IMR-90 (cell line): ENCODE data around the gene ZNF445.
"Not testable (repeated sequence)": the region's sequence is repeated elsewhere in the genome, so short reads cannot be mapped to it uniquely, and the experiment has no call there.

Source experiments
- BHLHE40 ChIP-seq: fragments of 150-350 bp; IDR thresholded peaks from 2 replicates; pipeline ENCODE4 v1.6.1; 2016; ENCODE audit warnings: mild to moderate bottlenecking, low read depth, low read length
- FOS ChIP-seq: fragments of 150-350 bp; IDR thresholded peaks from 2 replicates; pipeline ENCODE4 v1.6.1; 2016; ENCODE audit warnings: low read depth, low read length
- MXI1 ChIP-seq: IDR thresholded peaks from 2 replicates; pipeline ENCODE4 v1.6.1; 2012; ENCODE audit warnings: low read depth, mild to moderate bottlenecking, low read length, moderate library complexity, borderline replicate concordance
- POLR2A ChIP-seq: IDR thresholded peaks from 2 replicates; pipeline ENCODE4 v1.6.1; 2012; ENCODE audit warnings: mild to moderate bottlenecking, low read depth, low read length
- RFX5 ChIP-seq: IDR thresholded peaks from 2 replicates; pipeline ENCODE4 v1.8.0; 2012; ENCODE audit warnings: low read depth, mild to moderate bottlenecking, low read length, moderate library complexity
- SMC3 ChIP-seq: fragments of 150-350 bp; IDR thresholded peaks from 2 replicates; pipeline ENCODE4 v1.6.1; 2016; ENCODE audit warnings: low read depth, mild to moderate bottlenecking, antibody characterized with exemption, low read length, moderate library complexity
- TF ChIP-seq, protein P1 (sequence below): fragments of 150-350 bp; IDR thresholded peaks from 2 replicates; pipeline ENCODE4 v1.6.1; 2017; ENCODE audit warnings: mild to moderate bottlenecking, antibody characterized with exemption, low read length, low read depth
- TF ChIP-seq, protein P2 (sequence below): conservative IDR thresholded peaks from 2 replicates; pipeline ENCODE4 v1.5.1; 2012; ENCODE audit warnings: mild to moderate bottlenecking, low read depth, low read length, improper control_type of control experiment

DNA sequence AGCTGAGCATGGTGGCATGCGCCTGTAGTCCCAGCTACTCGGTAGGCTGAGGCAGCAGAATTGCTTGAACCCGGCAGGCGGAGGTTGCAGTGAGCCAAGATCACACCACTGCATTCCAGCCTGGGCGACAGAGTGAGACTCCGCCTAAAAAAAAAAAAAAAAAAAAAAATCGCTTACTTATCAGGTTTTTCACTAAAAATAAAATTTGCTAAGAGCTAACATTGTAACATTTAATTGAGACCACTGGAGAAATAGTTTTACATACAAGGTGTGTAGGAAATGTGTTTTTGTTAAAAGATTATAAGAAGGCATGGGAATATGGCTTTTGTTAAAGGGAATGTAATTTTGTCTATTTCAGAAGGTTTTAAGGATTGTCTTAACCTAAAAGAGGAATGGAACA lies 12.6 kb downstream of the ZNF445 start:
- TF ChIP-seq, protein P1, sequence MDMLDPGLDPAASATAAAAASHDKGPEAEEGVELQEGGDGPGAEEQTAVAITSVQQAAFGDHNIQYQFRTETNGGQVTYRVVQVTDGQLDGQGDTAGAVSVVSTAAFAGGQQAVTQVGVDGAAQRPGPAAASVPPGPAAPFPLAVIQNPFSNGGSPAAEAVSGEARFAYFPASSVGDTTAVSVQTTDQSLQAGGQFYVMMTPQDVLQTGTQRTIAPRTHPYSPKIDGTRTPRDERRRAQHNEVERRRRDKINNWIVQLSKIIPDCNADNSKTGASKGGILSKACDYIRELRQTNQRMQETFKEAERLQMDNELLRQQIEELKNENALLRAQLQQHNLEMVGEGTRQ: not testable (repeated sequence)
- TF ChIP-seq, protein P2, sequence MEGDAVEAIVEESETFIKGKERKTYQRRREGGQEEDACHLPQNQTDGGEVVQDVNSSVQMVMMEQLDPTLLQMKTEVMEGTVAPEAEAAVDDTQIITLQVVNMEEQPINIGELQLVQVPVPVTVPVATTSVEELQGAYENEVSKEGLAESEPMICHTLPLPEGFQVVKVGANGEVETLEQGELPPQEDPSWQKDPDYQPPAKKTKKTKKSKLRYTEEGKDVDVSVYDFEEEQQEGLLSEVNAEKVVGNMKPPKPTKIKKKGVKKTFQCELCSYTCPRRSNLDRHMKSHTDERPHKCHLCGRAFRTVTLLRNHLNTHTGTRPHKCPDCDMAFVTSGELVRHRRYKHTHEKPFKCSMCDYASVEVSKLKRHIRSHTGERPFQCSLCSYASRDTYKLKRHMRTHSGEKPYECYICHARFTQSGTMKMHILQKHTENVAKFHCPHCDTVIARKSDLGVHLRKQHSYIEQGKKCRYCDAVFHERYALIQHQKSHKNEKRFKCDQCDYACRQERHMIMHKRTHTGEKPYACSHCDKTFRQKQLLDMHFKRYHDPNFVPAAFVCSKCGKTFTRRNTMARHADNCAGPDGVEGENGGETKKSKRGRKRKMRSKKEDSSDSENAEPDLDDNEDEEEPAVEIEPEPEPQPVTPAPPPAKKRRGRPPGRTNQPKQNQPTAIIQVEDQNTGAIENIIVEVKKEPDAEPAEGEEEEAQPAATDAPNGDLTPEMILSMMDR: not testable (repeated sequence)
- TF ChIP-seq BHLHE40, POLR2A, FOS, SMC3, RFX5, MXI1: not testable (repeated sequence)
